Activated T-helper 9 cell treated with anti-CD3 and anti-CD28 coated beads, Interleukin-2, amount 50 U/mL, for 16 hours (primary cell): ENCODE data around the gene UST.
"Not testable (repeated sequence)": the region's sequence is repeated elsewhere in the genome, so short reads cannot be mapped to it uniquely, and the experiment has no call there.

Experiments used
- DNase-seq: peaks from one replicate; pipeline ENCODE4 v3.0.0-alpha.2; 2020; ENCODE audit warnings: low read depth

Gene UST

DNA sequence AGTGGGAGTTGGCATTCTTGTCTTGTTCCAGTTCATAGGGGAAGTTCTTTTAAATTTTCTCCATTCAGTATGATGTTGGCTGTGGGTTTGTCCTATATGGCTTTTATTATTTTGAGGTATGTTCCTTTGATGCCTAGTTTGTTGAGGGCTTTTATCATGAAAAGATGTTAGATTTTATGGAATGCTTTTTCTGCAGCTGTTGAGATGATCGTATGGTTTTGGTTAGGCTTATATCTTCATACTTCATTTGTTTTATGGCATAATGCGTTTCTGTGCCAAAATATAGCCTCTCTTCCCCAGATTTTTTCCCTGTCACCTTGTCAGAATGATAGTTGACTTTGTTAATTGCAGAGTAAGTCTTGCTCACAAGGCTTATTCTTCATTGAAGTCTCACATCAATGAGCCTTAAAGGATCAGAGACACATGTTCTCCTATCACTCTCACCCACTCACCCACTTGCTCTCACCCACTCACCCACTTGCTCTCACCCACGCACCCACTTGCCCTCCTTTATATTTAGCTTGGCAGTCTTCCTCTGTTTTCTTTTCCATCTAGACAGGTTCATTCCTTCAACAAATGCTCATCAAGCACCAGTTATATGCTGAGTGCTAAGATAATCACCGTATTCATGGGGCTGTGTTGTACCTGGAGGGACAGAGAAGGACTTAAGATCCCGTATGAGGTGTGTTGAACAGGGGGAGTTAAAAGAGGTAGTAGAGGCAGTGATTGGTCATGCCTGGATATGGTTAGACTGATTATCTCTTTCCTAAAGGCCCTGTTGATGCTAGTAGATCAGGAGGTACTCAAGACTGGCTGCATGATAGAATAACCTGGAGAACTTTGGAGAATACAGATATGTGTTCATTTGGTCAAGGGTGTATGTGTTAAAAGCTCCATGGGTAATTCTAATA, 19.3 kb downstream of the UST start:
- no peak for DNase-seq

DNA sequence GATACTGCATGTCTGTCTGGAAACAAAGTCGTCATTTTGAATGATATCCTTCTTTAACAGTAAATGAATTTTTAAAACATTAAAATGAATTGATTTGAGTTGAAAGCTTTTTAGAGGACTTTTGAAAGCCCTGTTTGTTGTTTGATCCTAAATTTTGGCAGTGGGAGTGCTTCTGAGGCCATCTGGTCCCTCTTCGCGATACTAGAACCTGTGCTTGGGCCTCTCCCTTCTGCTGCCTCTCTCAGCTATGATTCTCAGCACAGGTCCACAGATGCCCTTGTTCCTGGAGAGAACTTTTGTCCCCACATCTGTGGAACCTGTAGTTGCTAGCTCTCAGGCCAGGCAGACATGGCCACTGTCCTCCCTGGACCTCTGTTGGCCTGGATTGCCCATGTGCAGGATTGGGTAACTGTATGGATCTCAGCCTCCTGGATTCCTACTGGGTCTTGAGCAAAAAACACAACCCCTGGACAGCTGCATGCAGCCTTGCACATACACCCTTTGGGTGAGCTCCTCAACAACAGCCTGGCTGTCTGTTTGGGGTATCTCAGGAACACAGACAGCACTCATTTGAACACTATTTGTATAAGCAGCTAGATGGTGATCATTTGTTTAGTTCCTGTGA, 21.9 kb downstream of the UST start:
- no peak for DNase-seq

DNA sequence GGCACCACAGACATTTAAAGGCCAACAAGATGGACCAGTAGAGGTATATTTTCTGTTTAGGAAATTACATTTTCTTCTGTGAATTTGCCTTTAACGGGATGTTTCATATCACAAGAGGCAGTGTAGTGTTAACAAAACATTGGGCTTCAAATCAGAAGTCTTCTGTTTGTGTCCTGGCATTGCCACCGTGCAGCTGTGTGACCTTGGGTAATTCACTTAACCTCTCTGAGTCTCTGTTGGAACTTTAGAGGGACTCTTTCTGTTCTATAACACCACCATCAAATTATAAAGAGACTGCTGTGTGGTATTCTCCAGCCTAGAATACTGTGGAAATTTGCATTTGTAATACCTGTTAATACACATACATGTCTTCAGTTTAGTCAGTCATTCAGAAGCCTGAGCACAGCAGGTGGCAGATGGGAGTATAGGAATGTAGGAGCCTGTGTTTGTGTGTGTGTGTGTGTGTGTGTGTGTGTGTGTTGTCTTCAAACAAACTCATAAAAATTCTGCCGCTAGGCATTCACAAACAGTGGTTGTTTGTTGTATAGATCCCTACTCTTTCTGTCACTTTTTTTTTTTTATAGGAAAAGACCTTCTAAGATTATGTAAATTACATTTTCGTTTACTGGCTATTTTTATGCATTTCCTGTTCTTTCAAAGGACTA, 22.6 kb downstream of the UST start:
- no peak for DNase-seq

DNA sequence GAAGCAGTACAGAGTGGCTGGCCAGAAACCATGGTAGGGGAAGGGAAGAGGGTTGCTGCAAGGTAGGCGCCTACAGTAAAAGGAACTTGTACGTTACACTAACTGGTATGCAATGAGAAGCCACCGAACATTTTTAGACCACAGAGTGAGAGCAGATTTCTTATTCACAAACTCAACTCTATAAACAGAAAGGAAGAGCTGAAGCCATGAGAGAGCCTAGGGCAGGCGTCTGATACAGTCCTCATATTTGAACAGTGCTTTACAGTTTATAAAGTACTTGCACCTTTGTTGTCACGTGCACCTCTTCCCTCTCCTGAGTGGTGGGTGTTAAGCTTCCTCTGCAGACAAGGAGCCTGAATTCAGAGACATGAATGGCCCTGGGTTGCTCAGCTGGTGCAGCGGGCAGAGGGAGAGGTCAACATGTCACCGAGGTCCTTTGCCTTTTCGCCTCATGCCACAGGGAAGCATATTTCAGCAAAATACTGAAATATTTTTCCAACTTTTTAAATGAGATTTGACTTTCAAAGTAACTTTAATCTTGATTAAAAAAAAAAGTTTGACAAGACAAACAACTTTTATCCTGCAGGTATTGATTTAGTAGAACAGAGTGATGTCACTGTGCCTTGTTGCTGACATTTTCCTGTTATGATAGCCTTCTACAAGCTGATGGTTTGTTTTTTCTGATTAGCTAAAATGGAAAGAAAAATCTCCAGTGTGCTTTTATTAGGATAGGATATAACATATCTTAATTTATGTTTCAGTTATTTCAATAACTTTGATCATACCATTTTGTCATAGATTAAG, 23.8 kb downstream of the UST start:
- DNase-seq, result no peak

DNA sequence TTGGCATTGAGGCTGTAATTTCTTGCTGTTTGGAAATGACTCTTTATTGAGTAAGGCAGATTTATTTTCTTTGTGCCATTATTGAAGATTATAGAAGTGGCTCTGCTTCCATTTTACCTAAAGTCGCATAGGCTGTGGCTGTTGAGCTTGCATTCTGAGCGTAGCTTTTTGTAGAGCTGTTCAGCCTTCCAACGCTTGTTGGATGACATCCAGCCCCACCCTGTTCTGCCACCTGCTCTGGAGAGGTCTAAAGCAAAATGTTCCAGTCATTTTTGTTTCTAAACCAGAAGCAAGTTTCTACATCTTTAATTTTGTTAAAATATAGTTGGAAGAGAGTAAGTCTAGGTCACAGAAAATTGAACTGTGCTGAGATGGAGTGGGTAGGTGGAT, 24.4 kb downstream of the UST start:
- no peak for DNase-seq

DNA sequence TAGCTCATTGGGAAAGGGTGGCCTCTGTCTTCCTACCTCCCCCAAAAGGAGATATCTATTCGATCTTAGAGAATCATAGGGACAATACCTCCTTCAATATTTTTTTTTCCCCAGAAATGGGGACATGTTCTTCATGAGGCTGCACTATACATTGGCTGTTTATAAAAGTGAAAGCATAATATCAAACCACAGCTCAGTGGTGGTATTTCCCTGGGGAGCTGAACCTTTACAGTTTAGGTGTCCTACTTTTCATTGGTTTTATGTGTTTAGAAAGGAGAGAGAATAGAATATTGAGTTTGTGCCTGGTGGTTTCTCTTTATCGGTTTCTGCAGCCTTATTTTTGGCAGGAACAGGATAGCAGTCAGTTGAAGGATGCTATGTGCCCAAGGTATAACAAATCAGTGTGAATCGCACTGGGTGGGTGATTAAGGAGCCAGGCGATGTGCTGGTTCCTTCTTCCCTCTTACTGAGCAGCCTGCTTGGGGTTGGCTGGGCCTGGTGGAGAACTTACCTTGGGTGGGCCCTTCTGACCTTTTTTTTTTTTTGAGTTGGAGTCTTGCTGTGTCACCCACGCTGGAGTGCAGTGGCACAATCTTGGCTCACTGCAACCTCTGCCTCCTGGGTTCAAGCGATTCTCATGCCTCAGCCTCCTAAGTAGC, 25.2 kb downstream of the UST start:
- DNase-seq, result no peak

DNA sequence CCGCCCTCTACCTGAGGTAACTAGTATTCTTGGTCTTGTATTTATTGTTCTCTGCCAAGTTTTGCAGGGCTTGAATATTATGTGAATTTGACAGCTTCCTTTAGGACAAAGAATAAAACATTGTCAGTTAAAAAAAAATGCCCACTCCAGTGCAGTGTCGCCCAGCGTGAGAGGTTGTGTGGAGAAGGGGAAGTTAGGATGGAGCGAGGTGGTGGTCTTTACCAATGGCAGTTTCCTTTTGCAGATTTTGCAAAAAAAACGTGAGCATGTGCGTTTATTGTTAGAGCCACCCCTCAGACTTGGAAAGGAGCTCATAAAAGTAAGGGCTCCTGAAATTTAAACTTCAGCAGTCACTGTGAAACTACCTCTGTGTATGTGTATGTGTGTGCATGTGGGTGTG, 28.3 kb downstream of the UST start:
- DNase-seq, result no peak

DNA sequence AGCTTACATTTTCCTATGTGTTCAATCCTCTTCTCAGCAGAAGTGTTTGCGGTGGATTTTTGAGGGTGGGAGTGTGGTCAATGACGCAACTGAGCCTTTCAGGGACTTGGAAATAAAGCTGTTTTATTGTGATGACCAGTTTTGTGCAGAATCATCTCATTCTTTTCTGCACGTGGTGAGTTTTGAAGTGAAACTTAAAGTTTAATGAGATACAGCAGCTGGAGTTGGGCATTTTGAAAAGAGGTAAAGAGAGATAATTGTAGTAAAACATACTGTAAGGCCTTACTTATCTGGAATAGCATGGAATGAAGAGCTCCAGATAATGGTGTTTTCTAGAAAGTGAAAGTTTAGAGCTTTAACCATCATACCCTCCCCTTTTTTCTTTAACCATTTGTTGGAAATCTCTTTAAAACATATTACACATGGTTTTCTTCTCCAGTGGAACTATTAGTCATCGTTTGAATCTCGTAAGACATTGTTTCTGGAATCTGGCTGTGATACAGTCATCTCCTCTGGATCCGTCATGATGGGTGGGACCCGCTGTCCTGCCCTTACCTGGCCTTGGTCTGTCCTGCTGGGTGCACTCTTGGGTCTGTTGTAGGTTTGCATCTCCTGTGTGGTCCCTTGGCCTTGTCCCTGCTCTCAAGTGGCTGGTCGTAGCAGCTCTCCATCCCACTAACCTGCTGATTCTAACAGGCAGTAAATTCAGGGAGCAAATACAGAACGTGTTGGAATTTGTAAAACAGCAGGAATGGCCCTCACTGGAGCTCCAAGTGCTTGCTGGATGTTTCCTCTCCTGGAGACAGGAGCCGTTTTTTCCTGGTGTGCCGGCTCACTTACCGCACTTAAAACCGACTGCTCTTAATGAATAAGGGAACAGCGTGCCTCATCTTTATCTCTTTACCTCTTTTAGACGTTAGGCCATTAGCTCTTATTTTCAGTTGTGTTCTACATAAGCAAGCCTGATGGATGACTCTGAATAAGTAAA, 29.8 kb downstream of the UST start:
- no peak for DNase-seq

DNA sequence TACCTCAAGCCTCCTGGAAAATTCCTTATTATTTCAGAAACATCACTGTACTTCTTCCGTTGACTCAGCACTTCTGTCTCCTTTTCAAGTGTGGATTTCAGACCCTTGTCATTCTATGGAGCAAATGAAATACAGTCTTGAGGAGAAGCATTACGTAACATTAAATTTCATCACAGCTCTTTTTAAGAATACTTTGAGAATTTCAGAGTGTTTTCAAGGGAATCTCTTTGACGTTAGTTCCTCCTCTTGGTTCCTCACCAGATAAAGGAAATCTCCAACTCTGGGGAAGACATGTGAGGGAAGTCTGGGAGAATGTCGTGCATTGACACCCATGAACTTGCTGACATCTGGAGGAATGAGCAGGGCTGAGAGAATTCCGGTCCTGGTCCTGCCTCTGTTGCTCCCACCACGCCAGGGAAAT, 32.3 kb downstream of the UST start:
- no peak for DNase-seq

DNA sequence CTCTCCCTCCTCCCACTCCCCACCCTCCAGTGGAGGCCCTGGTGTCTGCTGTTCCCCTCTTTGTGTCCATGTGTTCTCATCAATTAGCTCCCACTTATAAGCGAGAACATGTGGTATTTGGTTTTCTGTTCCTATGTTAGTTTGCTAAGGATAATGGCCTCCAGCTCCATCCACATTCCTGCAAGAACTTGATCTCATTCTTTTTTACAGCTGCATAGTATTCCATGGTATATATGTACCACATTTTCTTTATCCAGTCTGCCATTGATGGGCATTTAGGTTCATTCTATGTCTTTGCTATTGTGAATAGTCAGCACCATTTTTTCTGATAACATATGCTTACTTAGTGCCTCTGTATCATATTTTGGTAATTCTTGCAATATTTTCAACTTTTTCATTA, 33.6 kb downstream of the UST start:
- DNase-seq, result not testable (repeated sequence)

DNA sequence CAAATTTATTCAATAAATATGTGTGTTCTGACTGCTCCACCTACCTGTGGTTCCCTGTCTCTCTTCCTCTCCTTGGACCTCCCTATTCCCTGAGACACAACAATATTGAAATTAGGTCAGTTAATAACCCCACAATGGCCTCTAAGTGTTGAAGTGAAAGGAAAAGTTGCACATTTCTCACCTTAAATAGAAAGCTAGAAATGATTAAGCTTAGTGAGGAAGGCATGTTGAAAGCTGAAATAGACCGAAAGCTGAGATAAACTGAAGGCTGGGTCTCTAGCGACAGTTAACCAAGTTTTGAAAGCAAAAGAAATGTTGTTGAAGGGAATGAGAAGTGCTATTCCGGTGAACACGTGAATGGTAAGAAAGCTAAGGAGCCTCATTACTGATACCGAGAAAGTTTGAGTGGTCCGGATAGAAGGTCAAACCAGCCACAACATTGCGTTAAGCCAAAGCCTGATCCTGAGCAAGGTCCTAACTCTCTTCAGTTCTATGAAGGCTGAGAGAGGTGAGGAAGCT, 34.1 kb downstream of the UST start:
- DNase-seq, result no peak

DNA sequence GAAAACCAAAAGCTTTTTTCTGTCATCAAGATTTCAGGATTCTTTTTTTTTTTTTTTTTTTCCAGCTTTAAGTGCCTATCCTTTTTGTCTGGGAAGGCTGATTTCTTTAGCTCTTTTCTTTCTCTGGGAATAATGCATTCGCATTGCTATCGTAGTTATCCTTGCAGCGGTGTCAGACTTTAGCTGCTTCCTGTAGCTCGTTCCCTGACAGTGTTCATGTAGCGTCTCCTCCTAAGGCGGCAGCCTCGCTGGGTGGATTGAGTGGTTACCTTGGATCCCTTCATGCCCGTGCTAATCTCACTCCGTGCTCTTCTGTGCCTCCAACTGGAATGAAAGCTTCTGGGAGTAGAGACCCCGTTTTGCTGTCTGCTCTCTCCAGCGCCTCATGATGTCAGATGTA, 43.1 kb downstream of the UST start:
- DNase-seq, result no peak

DNA sequence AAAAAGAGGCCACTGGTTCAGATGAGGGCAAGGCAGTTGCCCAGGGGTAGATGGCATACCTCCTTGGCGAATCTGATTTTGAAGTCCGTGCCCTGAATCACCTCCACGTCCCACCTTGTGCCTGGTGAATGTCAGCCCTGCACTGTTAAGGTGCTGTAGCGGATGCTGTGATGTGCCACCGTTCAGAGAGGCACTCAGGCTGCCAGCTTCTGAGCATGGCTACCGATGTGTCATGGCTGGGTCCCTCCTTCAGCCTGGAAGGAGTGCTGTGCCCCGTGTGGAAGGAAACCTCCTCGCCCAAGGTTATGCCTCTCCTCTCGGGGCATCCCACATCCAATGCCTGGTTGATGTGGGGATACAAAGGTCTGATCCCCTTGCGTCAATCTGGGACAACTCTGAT, 43.6 kb downstream of the UST start:
- DNase-seq, result no peak

DNA sequence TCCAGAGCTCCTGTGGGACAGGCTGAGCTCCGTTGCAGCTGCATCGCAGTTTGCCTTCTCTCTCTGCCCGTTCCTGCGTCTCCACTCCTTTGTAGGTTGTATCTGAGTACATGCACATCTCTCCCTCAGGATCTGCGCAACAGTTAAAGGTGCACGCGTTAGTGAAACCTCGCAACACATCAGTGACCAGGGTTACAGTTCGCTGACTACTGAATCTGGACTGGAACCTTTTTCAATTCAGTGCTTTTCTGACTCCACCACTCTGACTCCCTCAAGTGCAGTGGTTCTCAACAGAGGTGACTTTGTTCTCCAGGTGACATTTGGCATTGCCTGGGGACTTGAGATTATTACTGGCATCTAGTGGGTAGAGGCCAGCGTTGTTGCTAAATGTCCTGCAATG, 44.0 kb downstream of the UST start:
- no peak for DNase-seq

DNA sequence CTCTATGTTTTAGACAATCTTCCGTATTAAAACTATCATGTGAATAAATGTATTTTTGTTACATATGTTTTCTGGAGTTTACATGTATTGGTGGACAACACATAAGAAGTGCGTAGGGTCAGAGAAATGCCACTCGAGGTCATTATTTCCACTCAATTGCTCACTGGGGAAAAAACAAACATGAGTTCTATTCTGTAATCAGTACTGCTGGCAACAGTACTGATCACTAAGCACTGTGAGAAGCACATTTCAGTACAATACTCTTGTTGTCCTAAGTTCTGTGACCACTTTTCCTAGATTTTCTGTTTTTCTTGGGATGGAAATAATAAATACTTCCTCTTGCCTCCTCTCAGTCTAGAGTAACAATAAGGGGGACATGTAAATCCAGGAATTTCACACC, 44.5 kb downstream of the UST start:
- no peak for DNase-seq

DNA sequence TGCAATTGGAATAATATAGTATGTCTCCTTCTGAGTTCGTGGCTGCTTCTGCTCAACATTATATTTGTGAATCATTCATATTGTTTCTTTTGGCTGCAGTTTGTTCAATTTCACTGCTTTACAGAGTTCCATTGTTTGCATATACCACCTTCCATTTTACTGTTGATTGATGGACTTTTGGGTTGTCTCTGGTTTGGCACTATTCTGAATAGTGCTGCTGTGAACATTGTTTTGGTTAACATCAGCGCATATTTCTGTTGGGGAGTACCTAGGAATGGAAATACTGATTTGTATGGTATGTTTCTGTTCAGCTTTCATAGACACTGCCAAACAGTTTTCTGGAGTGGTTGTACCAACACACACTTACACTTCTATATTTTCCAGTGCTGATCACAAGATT, 46.9 kb downstream of the UST start:
- no peak for DNase-seq

DNA sequence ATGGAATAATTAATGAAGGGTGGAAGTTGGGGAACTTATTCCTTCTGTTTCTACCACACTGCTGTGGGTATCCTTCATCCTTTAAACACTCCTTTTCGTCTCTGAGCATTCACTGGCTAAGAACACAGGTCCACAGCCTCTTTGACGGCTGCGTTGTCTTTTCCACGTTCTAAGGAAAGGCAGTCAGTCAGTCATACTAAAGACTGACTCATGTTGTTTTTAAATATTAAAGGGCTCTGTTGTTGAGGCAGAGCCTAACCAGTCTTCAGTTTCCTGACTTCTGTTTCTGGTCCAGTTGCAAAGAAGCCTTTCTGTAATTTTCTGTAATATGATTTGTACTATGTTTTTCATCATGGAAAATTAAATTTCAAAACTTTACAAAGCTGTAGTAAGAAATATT, 48.0 kb downstream of the UST start:
- no peak for DNase-seq

DNA sequence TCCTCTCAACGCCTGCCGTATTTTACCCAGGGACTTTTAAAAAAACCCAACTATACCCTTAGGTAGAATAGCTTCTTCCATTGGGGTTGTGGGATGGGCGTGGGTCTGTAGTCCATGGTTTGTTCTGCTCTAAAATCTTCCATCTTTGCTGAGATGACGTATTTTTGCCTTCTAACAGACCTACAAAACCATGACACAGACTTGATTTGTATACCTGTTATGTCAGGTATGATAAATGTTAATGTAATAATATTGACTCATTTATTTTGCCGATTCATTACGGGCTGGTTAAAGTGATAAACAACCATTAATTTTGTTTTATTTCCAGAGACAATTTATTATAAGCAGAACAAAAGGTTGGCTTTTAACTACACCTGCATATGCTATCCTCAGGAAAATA, 48.7 kb downstream of the UST start:
- DNase-seq, result no peak

DNA sequence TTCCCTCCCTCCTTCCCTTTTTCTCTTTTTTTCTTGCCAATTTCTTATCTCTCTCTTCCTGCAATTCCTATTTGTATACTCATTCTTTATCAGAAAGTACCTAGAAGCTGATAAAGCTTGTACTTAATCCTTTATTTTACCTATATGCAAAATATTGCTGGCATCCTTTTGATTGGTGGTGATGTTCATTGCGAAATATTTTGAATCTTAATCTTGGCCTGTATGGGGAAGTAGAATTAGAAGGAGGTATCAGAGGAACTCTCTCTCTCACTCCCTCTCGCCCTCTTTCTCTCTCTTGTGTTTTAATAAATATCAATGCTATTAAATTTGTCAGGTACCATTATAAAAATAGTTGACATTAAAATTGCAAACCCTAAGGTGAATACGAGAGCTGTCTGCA, 52.8 kb downstream of the UST start:
- no peak for DNase-seq

DNA sequence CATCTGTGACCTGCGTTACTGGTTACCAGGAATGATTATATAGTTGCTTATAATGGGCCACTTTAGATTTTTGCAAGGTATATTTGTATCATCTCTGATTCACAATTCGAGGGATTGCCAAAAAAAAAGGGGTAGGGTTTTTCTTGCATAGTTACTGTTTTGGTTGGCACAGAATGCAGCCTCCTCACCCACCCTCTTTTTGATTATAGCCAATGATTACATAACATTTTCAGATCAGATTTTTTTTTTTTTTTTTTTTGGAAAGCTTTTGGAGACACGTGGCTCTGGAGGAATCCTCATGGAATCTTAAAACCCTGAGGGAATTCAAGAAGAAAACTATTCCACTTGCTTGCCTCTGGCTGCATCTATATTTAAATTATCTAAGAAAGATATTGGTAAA, 53.7 kb downstream of the UST start:
- no peak for DNase-seq
